RWPE1 (cell line): ENCODE data around the gene RERE.

Experiments used
- CTCF ChIA-PET: fragments of 350-600 bp; sonication (Branson Sonifier 250); formaldehyde crosslinking; extraction: SDS; loops from one replicate; lab custom pipeline; 2021; lab: Yijun Ruan, JAX
- POLR2A ChIA-PET: fragments of 400-600 bp; formaldehyde crosslinking; extraction: SDS; loops from one replicate; lab custom pipeline; 2020; ENCODE audit warnings: antibody characterized with exemption; ENCODE audit not compliant: low non-redundant PET; lab: Yijun Ruan, JAX
- DNase-seq: peaks from one replicate; pipeline ENCODE4 v3.0.0; 2012; ENCODE audit warnings: low spot score
- H3K27ac ChIP-seq: fragments of 450-650 bp; 2 replicates; pipeline ENCODE4 v1.5.1; 2017
- CTCF ChIP-seq: fragments of 450-650 bp; conservative IDR thresholded peaks from 2 replicates; pipeline ENCODE4 v1.5.1; 2017; ENCODE audit warnings: low read depth, mild to moderate bottlenecking

RERE gene

GRCh38 chr1:8752921-8753713 lies 64.3 kb downstream of the RERE start:
- ChIA-PET CTCF (no interaction called here), POLR2A (no interaction called here)
- TF ChIP-seq CTCF: no peak
- DNase-seq: no peak
- no peak overlapping the region for H3K27ac ChIP-seq

GRCh38 chr1:8752411-8752810 lies 65.0 kb downstream of the RERE start:
- POLR2A ChIA-PET: no interaction called here

GRCh38 chr1:8751984-8752383 lies 65.5 kb downstream of the RERE start:
- ChIA-PET CTCF (no interaction called here), POLR2A (no interaction called here)
- no peak for TF ChIP-seq CTCF
- no peak for DNase-seq
- H3K27ac ChIP-seq: no peak overlapping the region

More at GRCh38 chr1:8752411-8752810, 65.0 kb downstream of the RERE start:
- CTCF ChIA-PET: no interaction called here
- DNase-seq: no peak
- no peak for TF ChIP-seq CTCF
- no peak overlapping the region for H3K27ac ChIP-seq

- no peak for TF ChIP-seq CTCF
- ChIA-PET POLR2A (no interaction called here), CTCF (interaction anchor here (1.1 kb wide), 1 partner anchor 101 kb away, joined by 3 read pairs; no protein-coding TSS in a partner anchor)
- DNase-seq: no peak
- no peak overlapping the region for H3K27ac ChIP-seq
Observed at GRCh38 chr1:8747879-8748825, 69.3 kb downstream of the RERE start.

- DNase-seq: no peak
- TF ChIP-seq CTCF: no peak
- H3K27ac ChIP-seq: no peak overlapping the region
- ChIA-PET POLR2A (no interaction called here), CTCF (interaction anchor here (0.6 kb wide), 1 partner anchor 18 kb away, joined by 3 read pairs; no protein-coding TSS in a partner anchor)
Observed at GRCh38 chr1:8746554-8746953, 70.9 kb downstream of the RERE start.

GRCh38 chr1:8745749-8746390 lies 71.6 kb downstream of the RERE start:
- ChIA-PET POLR2A (no interaction called here), CTCF (no interaction called here)
- TF ChIP-seq CTCF: no peak
- DNase-seq: no peak
- no peak overlapping the region for H3K27ac ChIP-seq
